Gastroesophageal sphincter (tissue), 3 donors: Measurements from ENCODE around the gene UGT1A5.

Experiments
- CTCF ChIP-seq, 4 experiments: fragments of 200-600 bp in 2 of 4; fragments of 450-650 bp in 2 of 4; sonication (generic) in 1 of 4; IDR thresholded peaks; one replicate each; pipeline ENCODE4 v1.5.1; 2017 to 2019; ENCODE audit warnings: antibody characterized with exemption in 4 of 4, mild to moderate bottlenecking in 2 of 4, moderate library complexity in 2 of 4
- POLR2AphosphoS5 ChIP-seq: sonication (generic); formaldehyde crosslinking; IDR thresholded peaks from one replicate; pipeline ENCODE4 v1.6.1; 2017; ENCODE audit warnings: antibody characterized with exemption

GRCh38 chr2:233688341-233688740, 24.4 kb upstream of the UGT1A5 start:
- no peak for TF ChIP-seq CTCF (IDR thresholded peaks at IDR 0.05)
- no peak for TF ChIP-seq POLR2AphosphoS5
